HepG2 (cell line): ENCODE data around the gene NTN5. TPM values are rescaled to one million over a fixed set of nuclear protein-coding genes. Genes with fewer than 3 reads are reported as not detected.

Experiments used
- CEBPB ChIP-seq: IDR thresholded peaks from 2 replicates; pipeline ENCODE4 v1.6.1; 2011; ENCODE audit warnings: low read depth, low read length, improper control_type of control experiment, borderline replicate concordance
- CENPBD1 ChIP-seq: sonication (generic); formaldehyde crosslinking; IDR thresholded peaks from 2 replicates; pipeline ENCODE4 v1.8.0; 2022; ENCODE audit warnings: missing genetic modification reagents, low read depth, mild to moderate bottlenecking, borderline replicate concordance
- HNRNPLL ChIP-seq: fragments of 200-400 bp; formaldehyde crosslinking; IDR thresholded peaks from 2 replicates; pipeline ENCODE4 v1.6.1; 2017; ENCODE audit warnings: mild to moderate bottlenecking, low read depth, low read length; ENCODE audit not compliant: poor library complexity, severe bottlenecking
- JUN ChIP-seq: sonication (generic); formaldehyde crosslinking; IDR thresholded peaks from 2 replicates; pipeline ENCODE4 v1.4.0; 2020; ENCODE audit warnings: mild to moderate bottlenecking, missing genetic modification reagents
- MAFG ChIP-seq: sonication (generic); formaldehyde crosslinking; IDR thresholded peaks from 2 replicates; pipeline ENCODE4 v1.5.1; 2020; ENCODE audit warnings: mild to moderate bottlenecking, missing genetic modification reagents
- MED1 ChIP-seq: sonication (generic); formaldehyde crosslinking; IDR thresholded peaks from 2 replicates; pipeline ENCODE4 v1.4.0; 2020; ENCODE audit warnings: missing genetic modification reagents
- MIER2 ChIP-seq: IDR thresholded peaks from 2 replicates; pipeline ENCODE4 v1.6.1; 2016; ENCODE audit warnings: missing biosample characterization, missing genetic modification reagents
- MTF2 ChIP-seq: sonication (generic); formaldehyde crosslinking; IDR thresholded peaks from 2 replicates; pipeline ENCODE4 v1.5.0; 2020; ENCODE audit warnings: missing genetic modification reagents, borderline replicate concordance
- NCOR1 ChIP-seq: fragments of 200-600 bp; sonication (generic); IDR thresholded peaks from 2 replicates; pipeline ENCODE4 v1.7.0; 2017; ENCODE audit warnings: antibody characterized with exemption, low read length, borderline replicate concordance
- POLR2G ChIP-seq: fragments of 200-400 bp; formaldehyde crosslinking; IDR thresholded peaks from 2 replicates; pipeline ENCODE4 v1.6.1; 2018; ENCODE audit warnings: mild to moderate bottlenecking, low read depth, low read length, moderate library complexity
- REXO4 ChIP-seq: sonication (generic); formaldehyde crosslinking; IDR thresholded peaks from 2 replicates; pipeline ENCODE4 v1.8.0; 2022; ENCODE audit warnings: missing genetic modification reagents, mild to moderate bottlenecking, borderline replicate concordance
- SMARCE1 ChIP-seq: fragments of 450-650 bp; IDR thresholded peaks from 2 replicates; pipeline ENCODE4 v1.6.1; 2017; ENCODE audit warnings: borderline replicate concordance
- SOX6 ChIP-seq, 2 experiments: fragments of 450-650 bp in 1 of 2; sonication (generic) in 1 of 2; formaldehyde crosslinking in 1 of 2; IDR thresholded peaks; 2 replicates each; pipeline versions ENCODE4 v1.4.0 to v1.6.1; 2017 to 2020; ENCODE audit warnings: antibody characterized with exemption in 1 of 2, mild to moderate bottlenecking in 1 of 2, missing genetic modification reagents in 1 of 2
- SP140L ChIP-seq: sonication (generic); formaldehyde crosslinking; IDR thresholded peaks from 2 replicates; pipeline ENCODE4 v1.4.0; 2020; ENCODE audit warnings: missing genetic modification reagents, borderline replicate concordance
- TCF7L2 ChIP-seq: IDR thresholded peaks from 2 replicates; pipeline ENCODE4 v1.6.1; 2011; ENCODE audit warnings: mild to moderate bottlenecking, low read depth, low read length, moderate library complexity
- ZFX ChIP-seq: sonication (generic); formaldehyde crosslinking; IDR thresholded peaks from 2 replicates; pipeline ENCODE4 v1.4.0; 2020; ENCODE audit warnings: mild to moderate bottlenecking, low read depth, missing genetic modification reagents, moderate library complexity
- ZNF225 ChIP-seq: sonication (generic); formaldehyde crosslinking; IDR thresholded peaks from 2 replicates; pipeline ENCODE4 v1.4.0; 2020; ENCODE audit warnings: mild to moderate bottlenecking, missing genetic modification reagents
- ZNF232 ChIP-seq: sonication (generic); formaldehyde crosslinking; IDR thresholded peaks from 2 replicates; pipeline ENCODE4 v1.4.0; 2020; ENCODE audit warnings: missing genetic modification reagents, borderline replicate concordance
- ZNF724P ChIP-seq: sonication (generic); formaldehyde crosslinking; IDR thresholded peaks from 2 replicates; pipeline ENCODE4 v1.8.0; 2022; ENCODE audit warnings: missing genetic modification reagents, borderline replicate concordance
- ZSCAN9 ChIP-seq: IDR thresholded peaks from 2 replicates; pipeline ENCODE4 v1.6.1; 2016; ENCODE audit warnings: borderline replicate concordance
- polyA plus RNA-seq, 8 experiments: library from polyadenylated mRNA; depleted of rRNA in 3 of 8; stranded (reverse) in 7 of 8; unstranded in 1 of 8; fragments of >200 nt; fragmentation: Illumina TruSeq in 4 of 8; extraction: Trizol in 4 of 8; gene quantifications; 2 replicates each; pipeline versions ENCODE4 v1.2.1 to v1.2.3, GENCODE V29; 2011 to 2016; ENCODE audit warnings: low read depth in 4 of 8, missing spikeins in 1 of 8, mixed read lengths in 1 of 8; ENCODE audit not compliant: insufficient read depth in 1 of 8
- total RNA-seq, 5 experiments: library from RNA; depleted of rRNA; stranded (reverse); fragments of >200 nt; fragmentation: Illumina TruSeq; extraction: Trizol; gene quantifications; 2 replicates each; pipeline ENCODE4 v1.2.3, GENCODE V29; 2016; ENCODE audit warnings: low read depth in 1 of 5
- TF ChIP-seq, protein P1 (sequence below): sonication (generic); formaldehyde crosslinking; IDR thresholded peaks from 2 replicates; pipeline ENCODE4 v1.8.0; 2022; ENCODE audit warnings: mild to moderate bottlenecking, missing genetic modification reagents
- TF ChIP-seq, protein P2 (sequence below): sonication (generic); formaldehyde crosslinking; IDR thresholded peaks from 2 replicates; pipeline ENCODE4 v1.4.0; 2020; ENCODE audit warnings: missing genetic modification reagents
- TF ChIP-seq, protein P3 (sequence below): sonication (generic); IDR thresholded peaks from 2 replicates; pipeline ENCODE4 v1.6.1; 2016; ENCODE audit warnings: low read depth, borderline replicate concordance
- TF ChIP-seq, protein P4 (sequence below): sonication (generic); formaldehyde crosslinking; IDR thresholded peaks from 2 replicates; pipeline ENCODE4 v1.5.0; 2020; ENCODE audit warnings: missing genetic modification reagents, mild to moderate bottlenecking, borderline replicate concordance

NTN5 gene
- total and polyA plus RNA-seq, 2 of the 13 experiments (the other 11 are each of a cell fraction or from before 2014, with no cell fraction given): 0.05 TPM; not detected in 1

DNA sequence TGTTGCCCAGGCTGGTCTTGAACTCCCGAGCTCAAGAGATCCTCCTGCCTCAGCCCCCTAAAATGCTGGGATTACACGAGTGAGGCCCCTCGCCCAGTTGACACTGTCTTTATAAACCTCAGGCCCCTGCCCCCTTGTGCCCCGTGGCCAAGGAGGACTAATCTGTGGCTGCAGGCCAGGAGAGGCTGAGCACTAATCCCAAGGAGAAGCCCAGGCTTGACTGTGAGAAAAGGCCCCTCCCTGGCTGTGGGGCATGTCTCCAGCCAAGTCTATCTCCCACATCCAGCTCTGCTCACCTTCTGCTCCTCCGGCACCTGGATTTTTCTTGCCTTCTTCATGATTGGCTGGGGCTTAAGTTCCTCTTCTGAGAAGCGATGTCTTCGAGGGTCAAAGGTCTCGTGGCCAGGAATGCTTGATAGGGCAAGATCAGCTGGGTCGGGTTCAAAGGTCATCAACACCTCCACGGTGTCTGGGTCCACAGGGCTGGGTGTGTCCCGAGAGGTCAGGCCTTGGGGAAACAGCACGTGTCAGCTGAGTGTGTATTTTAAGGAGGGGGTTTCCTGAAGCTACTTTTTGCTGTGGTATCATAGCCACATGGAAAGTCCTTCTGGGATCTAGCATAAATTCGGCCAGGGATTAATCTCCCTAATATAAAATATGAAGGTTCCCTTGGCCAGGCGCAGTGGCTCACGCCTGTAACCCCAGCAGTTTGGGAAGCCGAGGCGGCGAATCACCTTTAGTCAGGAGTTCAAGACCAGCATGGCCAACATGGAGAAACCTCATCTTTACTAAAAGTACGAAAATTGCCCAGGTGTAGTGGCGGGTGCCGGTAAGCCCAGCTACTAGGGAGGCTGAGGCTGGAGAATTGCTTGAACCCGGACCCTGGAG is 39.4 kb downstream of the NTN5 start (continued):
- TF ChIP-seq, protein P1, sequence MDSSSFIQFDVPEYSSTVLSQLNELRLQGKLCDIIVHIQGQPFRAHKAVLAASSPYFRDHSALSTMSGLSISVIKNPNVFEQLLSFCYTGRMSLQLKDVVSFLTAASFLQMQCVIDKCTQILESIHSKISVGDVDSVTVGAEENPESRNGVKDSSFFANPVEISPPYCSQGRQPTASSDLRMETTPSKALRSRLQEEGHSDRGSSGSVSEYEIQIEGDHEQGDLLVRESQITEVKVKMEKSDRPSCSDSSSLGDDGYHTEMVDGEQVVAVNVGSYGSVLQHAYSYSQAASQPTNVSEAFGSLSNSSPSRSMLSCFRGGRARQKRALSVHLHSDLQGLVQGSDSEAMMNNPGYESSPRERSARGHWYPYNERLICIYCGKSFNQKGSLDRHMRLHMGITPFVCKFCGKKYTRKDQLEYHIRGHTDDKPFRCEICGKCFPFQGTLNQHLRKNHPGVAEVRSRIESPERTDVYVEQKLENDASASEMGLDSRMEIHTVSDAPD: no peak
- TF ChIP-seq ZNF724P (no peak), ZNF225 (CRISPR knock-in tag) (no peak), ZFX (CRISPR knock-in tag) (no peak), HNRNPLL (no peak), MTF2 (no peak), TCF7L2 (no peak), POLR2G (0 out of 2 replicates have a peak, but pooled peaks have one; percentile 21), MED1 (CRISPR knock-in tag) (no peak), JUN (no peak), CEBPB (no peak), MAFG (CRISPR knock-in tag) (no peak), MIER2 (no peak), SMARCE1 (no peak), REXO4 (CRISPR knock-in tag) (no peak), ZNF232 (CRISPR knock-in tag) (no peak), NCOR1 (peak; percentile 47; the same call in 1 of the 2 replicates), SP140L (CRISPR knock-in tag) (no peak), ZSCAN9 (CRISPR knock-in tag) (no peak), CENPBD1 (CRISPR knock-in tag) (no peak), SOX6 (IDR thresholded peaks at IDR 0.05) (no peak), SOX6 (CRISPR knock-in tag; IDR thresholded peaks at IDR 0.05) (no peak)
- TF ChIP-seq, protein P2, sequence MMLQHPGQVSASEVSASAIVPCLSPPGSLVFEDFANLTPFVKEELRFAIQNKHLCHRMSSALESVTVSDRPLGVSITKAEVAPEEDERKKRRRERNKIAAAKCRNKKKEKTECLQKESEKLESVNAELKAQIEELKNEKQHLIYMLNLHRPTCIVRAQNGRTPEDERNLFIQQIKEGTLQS: no peak
- TF ChIP-seq, protein P3, sequence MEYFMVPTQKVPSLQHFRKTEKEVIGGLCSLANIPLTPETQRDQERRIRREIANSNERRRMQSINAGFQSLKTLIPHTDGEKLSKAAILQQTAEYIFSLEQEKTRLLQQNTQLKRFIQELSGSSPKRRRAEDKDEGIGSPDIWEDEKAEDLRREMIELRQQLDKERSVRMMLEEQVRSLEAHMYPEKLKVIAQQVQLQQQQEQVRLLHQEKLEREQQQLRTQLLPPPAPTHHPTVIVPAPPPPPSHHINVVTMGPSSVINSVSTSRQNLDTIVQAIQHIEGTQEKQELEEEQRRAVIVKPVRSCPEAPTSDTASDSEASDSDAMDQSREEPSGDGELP: peak; percentile 85; the same call in 1 of the 2 replicates
- TF ChIP-seq, protein P4, sequence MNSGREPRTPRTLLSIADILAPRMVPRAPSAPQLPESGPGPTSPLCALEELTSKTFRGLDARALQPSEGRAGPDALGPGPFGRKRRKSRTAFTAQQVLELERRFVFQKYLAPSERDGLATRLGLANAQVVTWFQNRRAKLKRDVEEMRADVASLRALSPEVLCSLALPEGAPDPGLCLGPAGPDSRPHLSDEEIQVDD (CRISPR knock-in tag): no peak
